Islet precursor cell (in vitro differentiated cells): Measurements from ENCODE around the gene SRGAP3.

ENCODE experiments used
- DNase-seq: peaks from one replicate; pipeline ENCODE4 v3.0.0-alpha.2; 2018

Gene SRGAP3

DNA sequence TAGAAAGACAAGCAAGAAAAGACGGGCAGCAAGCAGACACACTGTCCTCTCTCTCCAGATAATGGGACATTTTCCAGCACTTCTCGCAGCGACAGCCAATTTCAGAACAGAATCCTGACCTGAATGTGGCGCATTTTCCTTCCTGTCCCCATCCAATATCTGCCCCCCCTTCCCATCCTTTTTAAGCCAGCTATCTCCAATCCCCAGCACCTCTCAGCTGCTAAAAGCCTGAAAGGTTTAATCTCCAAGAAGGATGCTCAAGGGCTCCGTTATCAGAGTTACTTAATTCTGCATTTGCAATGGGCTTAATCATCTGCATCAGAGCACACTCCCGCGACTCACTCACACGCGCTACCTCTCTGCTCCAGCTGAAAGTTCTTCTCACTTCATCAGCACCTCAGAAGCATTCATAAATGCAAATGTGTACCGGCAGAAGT lies 50.5 kb downstream of the SRGAP3 start:
- DNase-seq = no peak

DNA sequence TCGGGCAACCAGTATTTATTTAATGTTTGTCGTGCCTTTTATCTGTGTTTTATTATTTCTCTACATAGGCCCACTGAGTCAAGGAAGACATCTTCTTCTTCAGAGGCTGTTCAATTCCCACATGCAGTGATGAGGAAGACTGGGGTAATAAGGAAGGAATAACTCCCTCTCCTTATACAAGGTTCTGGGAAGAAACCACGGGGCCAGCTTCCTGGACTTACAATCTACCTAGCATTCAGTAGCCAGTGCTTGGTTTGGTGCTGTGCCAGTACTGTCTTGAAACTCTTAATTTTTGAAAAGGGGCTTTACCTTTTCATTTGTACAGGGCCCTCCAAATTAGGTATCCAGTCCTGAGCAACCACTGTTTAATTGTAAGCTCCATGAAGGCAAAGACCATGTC lies 51.2 kb downstream of the SRGAP3 start:
- DNase-seq = no peak

DNA sequence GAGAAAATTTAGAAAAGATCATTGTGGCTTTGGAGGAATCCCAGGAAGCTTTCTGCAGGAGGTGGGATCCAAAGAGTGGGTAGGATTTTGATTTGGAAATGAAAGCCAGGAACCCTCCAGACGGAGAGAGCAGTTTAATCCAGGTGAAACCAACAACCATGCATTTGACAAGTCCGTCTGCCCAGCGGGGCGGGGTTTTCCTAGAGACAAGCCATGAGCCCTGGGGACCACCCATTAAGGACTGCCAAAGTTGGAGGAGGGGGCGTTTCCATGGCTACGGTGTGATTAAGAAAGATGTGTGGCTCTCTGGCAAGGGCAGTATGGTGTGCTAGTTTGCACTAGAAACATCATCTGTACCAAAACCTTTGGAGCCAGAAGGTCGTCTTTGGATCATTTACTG lies 53.4 kb downstream of the SRGAP3 start:
- DNase-seq = no peak

GRCh38 chr3:9195390-9195789 lies 54.1 kb downstream of the SRGAP3 start:
- no peak for DNase-seq

DNA sequence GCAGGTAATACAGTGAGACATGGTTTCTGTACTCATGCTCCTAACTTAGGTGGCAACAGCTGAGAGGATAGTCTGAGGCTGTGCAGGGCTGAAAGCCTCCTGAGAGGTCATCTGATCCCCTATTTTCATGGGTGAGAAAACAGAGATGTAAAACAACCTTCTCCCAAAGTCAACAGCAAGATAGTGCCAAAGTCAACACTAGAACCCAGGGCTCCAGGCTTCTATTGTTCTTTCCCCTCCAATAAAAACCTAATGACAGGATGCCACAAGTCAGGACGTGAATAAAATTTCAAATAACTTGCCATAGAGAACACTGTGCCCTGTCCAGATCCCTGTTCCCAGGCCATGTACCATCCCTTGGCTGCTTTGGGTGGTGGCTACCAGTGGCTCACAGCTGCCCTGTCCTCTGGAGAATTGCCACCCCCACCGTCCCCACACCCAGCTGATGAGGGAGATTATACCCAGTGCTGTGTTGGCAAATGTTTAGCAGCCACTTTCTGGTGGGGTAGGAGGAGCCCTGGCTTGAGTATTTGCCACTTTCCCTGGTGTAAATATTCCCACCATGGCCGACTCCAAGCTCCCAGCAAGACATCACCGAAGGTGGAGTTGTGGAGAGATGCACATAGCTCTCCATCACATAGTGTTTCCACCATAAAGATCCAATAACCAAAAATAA lies 54.8 kb downstream of the SRGAP3 start:
- DNase-seq = no peak

DNA sequence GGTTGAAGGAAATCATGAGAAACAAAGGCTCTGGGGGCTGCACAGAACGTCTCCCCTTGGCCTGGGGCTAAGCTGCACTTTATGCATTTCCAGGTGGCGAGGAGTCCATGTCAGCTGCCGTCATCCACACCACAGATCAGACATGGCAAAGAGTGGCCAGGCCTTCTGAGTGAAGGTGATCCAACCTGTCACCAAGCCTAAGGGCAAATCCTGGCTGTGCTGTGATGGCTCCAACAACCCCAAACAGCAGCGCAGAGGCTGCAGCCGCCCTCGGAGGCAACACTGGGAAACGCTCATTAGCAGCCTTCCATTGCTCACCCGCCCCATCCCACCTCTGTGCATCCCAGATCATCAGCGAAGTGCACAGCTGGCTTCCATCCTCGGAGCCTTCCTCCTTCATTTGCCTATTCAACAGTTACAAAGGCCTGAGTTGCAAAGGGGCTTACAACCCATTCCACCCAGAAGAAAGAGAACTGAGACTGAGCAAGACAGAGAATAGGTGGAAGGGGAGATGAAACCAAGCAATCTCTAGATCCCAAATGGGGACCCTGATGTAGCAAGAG lies 55.7 kb downstream of the SRGAP3 start:
- DNase-seq = no peak

DNA sequence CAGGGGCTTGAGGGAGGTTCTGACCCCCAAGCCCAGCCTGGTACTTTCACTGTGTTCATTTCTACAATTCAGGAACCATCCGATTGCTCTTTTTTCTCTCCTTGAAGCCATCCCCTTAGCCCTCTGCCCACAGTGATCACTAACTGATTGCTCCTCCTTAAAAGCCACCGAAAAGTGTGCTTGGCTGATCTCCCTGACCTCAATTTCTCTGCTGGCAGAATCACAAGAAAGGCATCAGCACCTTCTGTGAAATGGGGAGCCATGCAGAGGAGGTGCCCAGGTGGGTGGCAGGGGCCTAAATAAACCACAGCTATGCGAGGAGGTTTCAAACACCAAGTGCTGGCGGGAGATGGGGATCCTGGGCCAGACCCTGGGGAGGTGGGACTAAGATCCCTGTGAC lies 56.2 kb downstream of the SRGAP3 start:
- no peak for DNase-seq

DNA sequence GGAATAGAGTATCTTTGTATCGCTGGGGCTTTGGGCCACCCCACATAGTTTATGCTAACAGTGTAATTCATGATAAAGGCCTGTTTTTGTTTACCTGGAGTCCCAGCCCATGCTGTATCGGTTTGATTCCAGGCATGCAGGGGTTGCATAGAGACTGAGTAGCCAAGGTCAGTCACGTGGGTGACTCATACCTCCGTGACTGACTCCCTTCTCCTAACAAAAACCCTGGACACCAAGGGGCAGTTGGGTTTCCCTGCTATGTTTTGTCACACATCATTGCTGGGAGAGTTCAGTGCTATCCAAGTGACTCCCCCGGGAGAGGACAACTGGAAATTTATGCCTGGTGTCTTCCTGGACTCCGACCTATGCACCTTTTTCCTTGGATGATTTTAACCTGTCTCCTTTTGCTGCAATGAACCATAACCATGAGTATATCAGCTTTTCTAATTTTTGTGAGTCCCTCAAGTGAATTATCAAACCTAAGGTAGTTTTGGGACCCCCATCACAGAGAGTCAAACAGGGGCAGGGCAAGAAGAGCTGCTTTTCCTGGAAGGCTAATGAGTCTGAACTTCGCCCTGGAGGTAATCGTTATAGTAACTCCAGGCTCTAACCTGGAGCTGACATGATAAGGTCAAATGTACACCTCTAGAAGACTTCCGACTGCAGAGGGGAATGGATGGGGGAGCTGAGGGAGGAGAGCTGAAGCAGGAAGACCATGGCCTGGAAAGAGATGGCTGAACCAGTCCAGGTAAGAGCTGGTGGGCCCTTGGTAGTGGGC lies 57.0 kb downstream of the SRGAP3 start:
- no peak for DNase-seq

GRCh38 chr3:9190276-9190675 lies 59.2 kb downstream of the SRGAP3 start:
- DNase-seq = no peak

GRCh38 chr3:9188583-9188982 lies 60.9 kb downstream of the SRGAP3 start:
- DNase-seq = no peak

GRCh38 chr3:9185701-9186100 lies 63.7 kb downstream of the SRGAP3 start:
- no peak for DNase-seq

DNA sequence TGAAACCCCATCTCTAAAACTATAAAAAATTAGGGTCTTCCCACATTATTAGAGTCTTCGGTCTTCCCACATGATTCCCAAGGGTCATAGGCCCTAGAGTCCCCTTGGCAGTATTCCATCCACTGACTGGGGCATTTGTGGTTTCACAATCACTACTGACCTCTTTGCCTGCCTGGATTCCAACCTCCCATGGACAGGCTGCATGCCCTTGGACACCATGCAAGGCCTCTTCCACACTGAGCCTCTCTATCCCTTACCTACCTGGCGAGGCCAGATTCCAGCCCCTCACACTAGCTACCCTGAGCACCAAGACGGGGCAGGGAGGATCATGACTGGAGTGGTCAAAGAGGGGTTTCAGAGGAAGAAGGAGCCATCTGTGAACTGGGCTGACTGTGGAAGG lies 64.4 kb downstream of the SRGAP3 start:
- DNase-seq = no peak

DNA sequence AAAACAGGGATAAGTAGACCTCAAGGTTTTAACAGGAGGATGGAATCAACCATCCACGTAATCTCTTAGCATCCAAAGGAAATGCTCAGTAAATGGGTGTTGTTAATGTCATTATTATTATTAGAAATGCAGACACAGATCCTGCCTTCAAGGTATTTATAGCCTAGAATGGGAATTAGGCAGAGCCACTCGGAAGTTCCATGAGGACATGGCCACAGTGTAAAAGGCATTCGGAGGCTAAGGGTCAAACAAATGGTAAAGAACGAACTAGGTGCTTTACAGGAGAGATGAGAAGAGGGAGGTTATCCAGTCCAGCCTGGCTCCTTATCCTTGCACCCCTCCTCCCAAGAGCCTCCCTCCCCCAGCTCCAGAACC lies 65.0 kb downstream of the SRGAP3 start:
- no peak for DNase-seq

DNA sequence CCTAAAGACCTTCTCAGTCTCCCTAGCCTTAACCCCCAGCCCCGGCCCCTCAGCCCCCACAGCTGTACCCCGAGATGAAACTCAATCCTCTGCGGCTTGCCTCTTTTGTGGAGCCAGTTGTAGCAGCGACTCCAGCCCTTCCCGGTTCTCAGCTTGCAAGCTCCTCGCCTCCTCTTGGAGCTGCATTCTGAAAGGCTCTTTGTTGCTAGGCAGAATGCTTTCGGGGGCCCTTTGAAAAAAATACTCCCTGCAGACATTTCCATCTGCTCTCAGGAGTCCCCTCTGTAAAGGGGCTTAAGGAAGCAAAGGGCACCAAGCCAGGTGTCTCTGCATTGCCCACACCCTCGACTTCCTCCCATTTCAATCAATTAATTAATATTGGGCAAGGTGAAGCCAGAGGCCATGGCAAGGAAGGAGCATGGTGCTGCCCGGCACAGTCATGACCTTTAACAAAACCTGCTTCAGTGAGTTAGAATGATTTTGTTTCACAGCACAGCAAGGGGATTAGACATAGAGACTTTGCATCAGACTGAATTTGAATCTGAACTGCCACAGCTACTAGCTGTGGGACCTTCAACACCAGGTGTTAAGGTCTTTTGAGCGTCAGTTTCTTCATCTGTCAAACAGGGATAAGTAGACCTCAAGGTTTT lies 65.5 kb downstream of the SRGAP3 start:
- no peak for DNase-seq

DNA sequence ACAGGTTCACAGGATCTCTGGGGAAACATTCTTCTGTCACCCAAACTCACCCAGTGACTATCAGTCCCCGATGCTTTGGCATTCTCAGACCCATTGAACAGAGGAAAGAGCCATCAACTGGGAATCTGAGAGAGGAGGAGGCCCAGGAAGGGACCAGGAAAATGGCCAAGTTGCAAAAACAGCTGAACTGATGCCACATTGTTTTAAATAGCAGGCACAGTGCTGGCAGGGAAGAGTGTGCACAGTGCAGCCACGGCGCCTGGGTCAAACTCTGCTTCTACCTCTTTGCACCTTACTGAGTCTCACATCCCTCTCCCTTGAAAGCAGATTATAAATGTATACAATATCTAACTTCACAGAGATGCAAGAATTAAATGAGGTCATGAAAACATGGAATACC lies 66.4 kb downstream of the SRGAP3 start:
- no peak for DNase-seq

- no peak for DNase-seq
Measured at GRCh38 chr3:9180764-9181117, 68.7 kb downstream of the SRGAP3 start.

DNA sequence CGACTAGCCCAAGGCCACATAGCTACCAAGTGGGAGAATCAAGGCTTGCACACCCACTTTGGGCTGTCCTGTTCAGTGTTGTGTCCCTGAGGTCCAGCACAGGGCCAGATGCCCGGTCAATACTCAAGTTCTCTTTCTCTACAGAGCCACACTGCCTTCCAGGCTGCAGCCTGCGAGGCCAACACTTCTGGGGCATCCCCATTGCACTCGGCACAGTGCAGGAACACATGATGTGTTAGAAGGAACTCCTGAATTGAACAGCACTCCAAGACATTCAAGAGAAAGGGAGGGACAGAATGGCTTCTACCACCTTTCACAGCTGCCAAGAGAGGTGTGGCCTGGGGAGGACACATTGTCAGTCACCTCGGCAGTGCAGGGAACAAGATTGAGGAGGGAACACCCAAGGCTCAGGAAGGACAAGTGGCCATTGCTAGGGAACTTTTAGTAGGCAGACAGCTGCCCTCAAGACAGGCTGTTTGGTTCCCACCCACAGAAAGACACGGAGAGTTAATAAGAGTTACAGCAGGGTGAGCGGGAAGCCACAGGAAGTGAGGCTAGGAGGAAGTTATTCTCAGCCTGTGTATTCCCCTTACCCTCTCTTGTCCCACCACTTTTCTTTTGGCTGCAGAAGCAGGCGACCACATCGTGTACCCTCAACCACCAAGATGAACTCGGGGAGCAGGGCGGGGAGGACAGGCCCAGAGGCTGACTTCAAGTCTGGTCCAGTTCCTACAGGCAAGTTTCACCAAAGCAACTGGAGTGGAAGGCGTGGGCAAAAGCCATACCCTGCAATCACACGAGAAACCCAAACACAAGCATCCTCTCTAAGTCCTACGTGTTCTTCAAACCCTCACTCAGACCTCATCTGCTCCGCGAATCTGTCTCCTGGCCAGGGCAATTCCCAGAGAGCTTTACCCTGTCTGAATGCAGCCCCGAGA lies 69.4 kb downstream of the SRGAP3 start:
- DNase-seq = no peak

DNA sequence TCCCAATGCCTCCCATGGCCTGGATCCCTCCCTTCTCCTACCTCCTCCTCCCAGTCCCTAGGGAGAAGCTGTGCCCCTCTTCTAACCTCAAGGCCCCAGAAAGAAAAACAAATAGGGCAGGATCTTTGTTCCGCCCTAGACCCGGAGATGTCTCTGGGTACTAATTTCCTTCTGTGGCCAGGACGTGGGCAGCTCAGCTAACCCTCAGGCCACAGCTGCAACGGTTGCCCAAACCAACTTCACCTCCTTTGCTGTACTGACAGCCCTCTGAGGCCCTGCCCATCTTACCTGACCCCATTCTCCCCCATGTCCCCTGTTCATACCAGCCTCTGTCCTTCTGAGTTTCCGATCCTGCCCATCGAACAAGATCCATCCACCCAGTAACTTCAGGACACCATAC lies 70.7 kb downstream of the SRGAP3 start:
- DNase-seq = no peak

DNA sequence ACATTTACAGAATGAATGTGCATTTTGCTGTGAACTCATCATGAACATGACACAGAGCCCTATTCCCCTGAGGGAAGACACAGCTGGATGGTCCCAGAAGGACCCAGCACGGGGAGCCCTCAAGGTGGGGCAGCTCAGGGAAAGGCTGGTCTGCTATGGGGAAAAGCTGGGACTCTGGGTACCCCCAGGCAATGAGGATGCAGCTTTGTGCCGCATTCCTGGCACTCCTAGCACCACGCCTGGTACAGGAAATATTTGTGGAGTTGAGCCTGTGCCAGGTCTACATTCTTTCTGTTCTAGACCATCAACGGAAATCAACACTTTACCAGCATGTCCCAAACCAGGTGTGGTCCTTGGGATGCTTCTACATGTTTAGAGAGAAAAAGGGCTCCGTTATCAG lies 74.0 kb downstream of the SRGAP3 start:
- no peak for DNase-seq

GRCh38 chr3:9173445-9173844 lies 76.0 kb downstream of the SRGAP3 start:
- no peak for DNase-seq

DNA sequence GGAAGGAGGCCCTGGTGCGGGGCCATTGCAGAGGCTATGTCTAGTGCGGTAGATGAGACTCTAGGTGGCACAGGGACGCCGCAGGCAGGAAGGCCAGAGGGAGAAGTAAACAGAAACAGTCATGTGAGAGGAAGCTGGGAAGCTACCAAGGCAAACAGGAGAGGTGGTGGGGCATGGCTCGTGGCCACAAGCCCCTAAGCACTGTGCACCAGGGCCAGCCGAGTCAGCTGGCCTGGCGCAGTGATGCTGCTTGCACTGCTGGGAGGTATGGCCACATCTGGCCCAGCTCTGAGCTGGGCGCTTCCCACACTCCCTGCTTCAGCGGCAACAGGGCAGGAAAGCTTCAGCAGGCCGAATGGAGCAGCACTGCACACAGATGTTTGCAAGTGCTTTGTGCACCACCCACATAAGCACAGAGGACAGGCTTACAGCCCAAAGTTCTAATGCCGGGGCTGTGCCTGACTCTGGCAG lies 76.6 kb downstream of the SRGAP3 start:
- DNase-seq = no peak

GRCh38 chr3:9170851-9171160 lies 78.6 kb downstream of the SRGAP3 start:
- no peak for DNase-seq
